ENCODE data around the gene SLC4A1. TPM values are rescaled to one million over a fixed set of nuclear protein-coding genes. Genes with fewer than 3 reads are reported as not detected.

SLC4A1 gene
- polyA plus RNA-seq, 1 of the 3 experiments (the other 2 are of a cell fraction), result not detected

DNA sequence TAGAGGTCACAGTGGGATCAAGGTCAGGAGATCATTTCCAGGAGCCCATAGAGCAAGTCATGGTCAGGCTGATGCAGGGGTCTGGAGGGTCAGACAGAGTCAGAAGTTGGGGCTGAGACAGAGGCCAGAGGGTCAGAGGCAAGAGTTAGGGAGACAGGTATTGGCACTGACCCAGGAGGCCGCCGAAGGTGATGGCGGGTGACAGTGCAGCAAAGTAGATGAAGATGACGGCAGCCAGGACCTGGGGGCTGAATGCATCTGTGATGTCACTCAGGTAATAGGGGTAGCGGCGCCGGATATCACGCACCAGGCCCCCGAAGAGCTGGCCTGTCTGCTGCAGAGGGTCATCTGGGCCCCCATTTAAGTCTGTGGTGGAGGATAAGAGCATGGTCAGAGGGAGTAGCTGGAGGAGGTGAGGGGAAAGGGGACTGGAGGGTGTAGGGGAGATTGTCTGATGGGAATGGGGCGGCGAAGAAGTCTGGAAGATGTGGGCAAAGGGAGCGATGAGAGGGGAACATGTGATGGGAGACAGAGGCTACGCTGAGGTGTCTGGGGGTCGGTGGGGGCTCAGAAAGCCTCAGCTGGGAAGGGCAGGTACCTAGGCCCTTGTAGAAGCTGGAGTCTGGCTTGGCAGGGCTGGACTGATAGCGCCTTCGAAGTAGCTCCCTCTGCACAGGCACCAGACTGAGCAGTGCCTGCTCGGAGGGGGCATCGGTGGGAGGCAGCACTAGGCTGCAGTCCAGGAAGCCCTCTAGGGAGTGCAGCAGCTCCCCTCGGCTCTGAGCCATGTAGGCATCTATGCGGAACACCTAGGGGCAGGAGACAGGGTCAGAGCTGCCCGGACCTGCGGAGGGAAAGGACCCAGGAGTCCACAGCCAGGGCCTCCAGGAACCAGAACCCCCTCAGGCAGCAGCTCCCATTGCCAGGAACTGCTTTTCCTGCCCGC is 9.8 kb downstream of the SLC4A1 start:
- POLR2A ChIA-PET, result interaction anchor here (1.1 kb wide), 1 partner anchor 50 kb away, joined by 4 read pairs; the partner anchor contains the start of gene RUNDC3A
- H3K9me3 ChIP-seq, result no peaks in the 10 kb centered on the region

More for the DNA sequence above, 9.8 kb downstream of the SLC4A1 start:
- H3K4me3 ChIP-seq (ENCODE audit: low read depth in 2 of 2, low read length in 1 of 2), result no peak overlapping the region
- no peaks in the 10 kb centered on the region; a peak in 1 of 4 replicates for H3K4me1 ChIP-seq (ENCODE audit: control insufficient read depth in 1 of 2, insufficient read depth in 2 of 2, low read depth in 1 of 2, low read length in 1 of 2)
- H3K79me2 ChIP-seq (ENCODE audit: insufficient read depth), result no peaks in the 10 kb centered on the region
- no peaks in the 10 kb centered on the region for H3K36me3 ChIP-seq (replicated peaks in 1 of 2; ENCODE audit: control insufficient read depth in 1 of 2, insufficient read depth in 2 of 2, low read length in 1 of 2)
- DNase-seq, result peak; percentile 32
- no peak overlapping the region for H3K27ac ChIP-seq (ENCODE audit: low read depth in 2 of 2, low read length in 1 of 2)
- no peaks in the 10 kb centered on the region for H3K27me3 ChIP-seq (ENCODE audit: insufficient read depth)
- no peaks in the 10 kb centered on the region for H3K9me2 ChIP-seq
- H2AFZ ChIP-seq (ENCODE audit: low read depth), result no peak overlapping the region
- no peak overlapping the region for H3K9ac ChIP-seq
- TF ChIP-seq GABPA (IDR thresholded peaks at IDR 0.05; ENCODE audit: low read depth) (no peak), MAX (IDR thresholded peaks at IDR 0.05; ENCODE audit: low read depth) (no peak), USF1 (IDR thresholded peaks at IDR 0.05; ENCODE audit: borderline replicate concordance, low read depth) (no peak), FOSL2 (IDR thresholded peaks at IDR 0.05; ENCODE audit: borderline replicate concordance, low read depth) (no peak), PBX3 (IDR thresholded peaks at IDR 0.05) (no peak), SIN3A (IDR thresholded peaks at IDR 0.05; ENCODE audit: borderline replicate concordance, low read depth, low read length) (no peak), ELF1 (IDR thresholded peaks at IDR 0.05) (no peak), CTCF (IDR thresholded peaks at IDR 0.05) (no peak), RCOR1 (IDR thresholded peaks at IDR 0.05; ENCODE audit: low read length) (no peak), RXRA (IDR thresholded peaks at IDR 0.05; ENCODE audit: borderline replicate concordance, low read depth) (no peak), GATA2 (CRISPR knock-in tag; IDR thresholded peaks at IDR 0.05) (no peak), JUND (IDR thresholded peaks at IDR 0.05) (no peak), CHD2 (IDR thresholded peaks at IDR 0.05; ENCODE audit: low read length, partially characterized antibody) (no peak)
- TF ChIP-seq, protein P1, sequence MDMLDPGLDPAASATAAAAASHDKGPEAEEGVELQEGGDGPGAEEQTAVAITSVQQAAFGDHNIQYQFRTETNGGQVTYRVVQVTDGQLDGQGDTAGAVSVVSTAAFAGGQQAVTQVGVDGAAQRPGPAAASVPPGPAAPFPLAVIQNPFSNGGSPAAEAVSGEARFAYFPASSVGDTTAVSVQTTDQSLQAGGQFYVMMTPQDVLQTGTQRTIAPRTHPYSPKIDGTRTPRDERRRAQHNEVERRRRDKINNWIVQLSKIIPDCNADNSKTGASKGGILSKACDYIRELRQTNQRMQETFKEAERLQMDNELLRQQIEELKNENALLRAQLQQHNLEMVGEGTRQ (IDR thresholded peaks at IDR 0.05; ENCODE audit: borderline replicate concordance, low read depth, low read length), result no peak
- TF ChIP-seq, protein P2, sequence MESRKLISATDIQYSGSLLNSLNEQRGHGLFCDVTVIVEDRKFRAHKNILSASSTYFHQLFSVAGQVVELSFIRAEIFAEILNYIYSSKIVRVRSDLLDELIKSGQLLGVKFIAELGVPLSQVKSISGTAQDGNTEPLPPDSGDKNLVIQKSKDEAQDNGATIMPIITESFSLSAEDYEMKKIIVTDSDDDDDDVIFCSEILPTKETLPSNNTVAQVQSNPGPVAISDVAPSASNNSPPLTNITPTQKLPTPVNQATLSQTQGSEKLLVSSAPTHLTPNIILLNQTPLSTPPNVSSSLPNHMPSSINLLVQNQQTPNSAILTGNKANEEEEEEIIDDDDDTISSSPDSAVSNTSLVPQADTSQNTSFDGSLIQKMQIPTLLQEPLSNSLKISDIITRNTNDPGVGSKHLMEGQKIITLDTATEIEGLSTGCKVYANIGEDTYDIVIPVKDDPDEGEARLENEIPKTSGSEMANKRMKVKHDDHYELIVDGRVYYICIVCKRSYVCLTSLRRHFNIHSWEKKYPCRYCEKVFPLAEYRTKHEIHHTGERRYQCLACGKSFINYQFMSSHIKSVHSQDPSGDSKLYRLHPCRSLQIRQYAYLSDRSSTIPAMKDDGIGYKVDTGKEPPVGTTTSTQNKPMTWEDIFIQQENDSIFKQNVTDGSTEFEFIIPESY (IDR thresholded peaks at IDR 0.05; ENCODE audit: borderline replicate concordance, low read depth), result no peak
- no peaks in the 10 kb centered on the region for H3F3A ChIP-seq (replicated peaks; ENCODE audit: insufficient read depth)
- CTCF ChIA-PET, result interaction anchor here (1.0 to 1.6 kb wide), 3 partner anchors 9 to 92 kb away, joined by 3 to 5 read pairs (median 4); no protein-coding TSS in a partner anchor
- H3K4me2 ChIP-seq, result no peak overlapping the region
- WGBS (ENCODE audit: low lambda C conversion rate), result 72% methylated on average over 17 of the region's 23 CpGs
- no peaks in the 10 kb centered on the region for H4K20me1 ChIP-seq (ENCODE audit: insufficient read depth)
